Natural killer cell treated with Interleukin-12 subunit alpha and Interleukin-12 subunit beta and Interleukin-15 and Interleukin-18, amount 100 ng/mL, for 72 hours (primary cell): Measurements from ENCODE around the gene TDRD1. TPM values are rescaled to one million over a fixed set of nuclear protein-coding genes. Genes with fewer than 3 reads are reported as not detected.

Experiments
- ATAC-seq, 2 donors: fragments of 150-1000 bp; cut with Tn5 transposase in 1 of 2; sonication (Bioruptor Pico), chemical (Tn5 transposase) in 1 of 2; 2 replicates each; pipeline ENCODE4 v1.10.0; 2021
- DNase-seq: peaks from one replicate; pipeline ENCODE4 v3.0.0; 2022; ENCODE audit warnings: low spot score
- H3K27ac Mint-ChIP-seq, 2 donors: 1 replicate in 1 of 2; 2 replicates in 1 of 2; pipeline ENCODE4 v1.8.0; 2022; ENCODE audit warnings: mixed read lengths in 2 of 2, mild to moderate bottlenecking in 1 of 2, moderate library complexity in 1 of 2
- H3K27me3 Mint-ChIP-seq, 2 donors: 1 replicate in 1 of 2; 2 replicates in 1 of 2; pipeline ENCODE4 v1.8.0; 2022; ENCODE audit warnings: mixed read lengths in 2 of 2
- H3K36me3 Mint-ChIP-seq: one replicate; pipeline ENCODE4 v1.8.0; 2022; ENCODE audit warnings: mixed read lengths
- H3K4me1 Mint-ChIP-seq, 2 donors: 1 replicate in 1 of 2; 2 replicates in 1 of 2; pipeline ENCODE4 v1.8.0; 2022; ENCODE audit warnings: low read depth in 2 of 2, mixed read lengths in 2 of 2, mild to moderate bottlenecking in 1 of 2
- H3K4me3 Mint-ChIP-seq: one replicate; pipeline ENCODE4 v1.8.0; 2022; ENCODE audit warnings: mixed read lengths
- H3K9me3 Mint-ChIP-seq: 2 replicates; pipeline ENCODE4 v1.8.0; 2022; ENCODE audit warnings: mixed read lengths
- total RNA-seq, 2 donors: library from RNA; stranded (reverse); gene quantifications; one replicate each; pipeline ENCODE4 v1.2.3, GENCODE V29; 2022

TDRD1 gene
- total RNA-seq, 2 donors from 2014 or later, result 0.24 TPM; not detected in 1

DNA sequence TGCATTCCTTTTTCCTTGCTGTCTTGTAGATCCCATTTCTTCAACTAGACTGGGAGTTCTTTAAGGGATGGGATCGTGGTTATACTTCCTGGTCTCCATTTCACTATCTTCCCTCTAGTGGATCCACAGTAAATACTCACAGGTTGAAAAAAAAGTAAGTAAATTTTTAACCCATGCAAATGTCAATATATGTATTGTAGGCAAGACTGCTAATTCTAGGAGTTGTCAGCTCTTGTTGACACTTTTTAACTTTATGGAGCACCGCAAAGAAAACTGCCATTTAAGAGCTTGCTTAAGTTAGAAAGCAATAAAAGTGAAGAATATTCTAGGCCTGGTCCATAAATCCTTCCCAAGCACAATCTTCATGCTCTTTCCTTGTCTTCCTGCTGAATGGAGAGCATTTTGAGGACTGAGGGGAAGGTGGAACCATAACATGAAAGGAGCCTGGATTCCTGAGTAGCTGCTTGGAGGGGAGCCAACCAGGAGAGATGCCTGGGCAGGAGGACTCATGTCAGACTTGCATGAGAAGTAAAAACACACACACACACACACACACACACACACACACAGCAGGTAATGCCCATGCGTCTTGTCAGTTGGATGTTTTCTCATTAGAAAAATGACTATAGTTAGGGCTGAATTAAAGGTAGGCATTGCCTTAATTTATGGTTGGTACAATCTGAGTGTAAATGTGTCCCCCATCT lies 92.1 kb downstream of the TDRD1 start:
- Mint-ChIP-seq H3K36me3 (no peaks in the 10 kb centered on the region), H3K9me3 (no peaks in the 10 kb centered on the region), H3K27me3 (peaks cover 16 to 17% of the 10 kb centered on the region in 2 donors), H3K4me3 (no peak overlapping the region), H3K4me1 (no peaks in the 10 kb centered on the region), H3K27ac (no peak overlapping the region)
- no peak for DNase-seq
- ATAC-seq, result no peak

DNA sequence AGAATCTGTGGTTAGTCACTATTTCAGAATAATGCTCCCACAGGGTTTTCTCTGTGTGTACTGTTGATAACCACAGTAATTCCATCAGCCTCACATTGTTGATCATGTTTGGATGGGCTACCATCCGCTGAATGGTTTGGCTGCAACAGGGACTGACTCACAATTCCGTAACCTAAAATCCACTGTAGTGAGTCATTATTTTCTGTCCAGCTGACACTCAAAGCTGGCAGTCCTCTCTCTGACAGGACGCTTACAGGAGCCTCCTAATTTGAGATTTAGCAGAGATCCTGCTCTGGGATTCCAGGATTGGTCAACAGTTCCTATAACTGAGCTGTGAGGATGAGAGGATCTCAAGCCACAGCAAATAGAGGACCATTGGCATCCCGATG lies 92.6 kb downstream of the TDRD1 start:
- no peaks in the 10 kb centered on the region for H3K4me1 Mint-ChIP-seq
- no peak overlapping the region for H3K4me3 Mint-ChIP-seq
- ATAC-seq (no peak), DNase-seq (no peak)
- H3K27ac Mint-ChIP-seq, result no peak overlapping the region
- no peaks in the 10 kb centered on the region for H3K36me3 Mint-ChIP-seq
- H3K9me3 Mint-ChIP-seq, result no peaks in the 10 kb centered on the region
- peaks cover 16 to 17% of the 10 kb centered on the region in 2 donors for H3K27me3 Mint-ChIP-seq

DNA sequence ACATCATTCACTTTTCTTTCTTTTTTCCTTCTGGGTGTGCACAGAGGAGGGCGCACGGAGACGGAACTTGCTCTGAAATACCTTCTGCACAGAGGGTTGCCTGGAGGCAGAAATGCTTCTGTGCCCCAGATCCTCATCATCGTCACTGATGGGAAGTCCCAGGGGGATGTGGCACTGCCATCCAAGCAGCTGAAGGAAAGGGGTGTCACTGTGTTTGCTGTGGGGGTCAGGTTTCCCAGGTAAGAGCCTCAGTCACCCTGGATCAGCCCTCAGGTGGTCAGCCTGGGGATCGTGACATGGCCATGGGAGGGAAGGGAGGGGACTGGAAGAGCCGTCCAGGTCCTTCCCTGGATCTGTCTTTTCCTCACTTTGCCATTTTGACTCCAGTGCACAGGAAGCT lies 93.5 kb downstream of the TDRD1 start:
- ATAC-seq, result no peak
- Mint-ChIP-seq H3K27me3 (peaks cover 16 to 17% of the 10 kb centered on the region in 2 donors), H3K9me3 (no peaks in the 10 kb centered on the region), H3K4me3 (no peak overlapping the region), H3K4me1 (no peaks in the 10 kb centered on the region), H3K27ac (no peak overlapping the region), H3K36me3 (no peaks in the 10 kb centered on the region)
- DNase-seq, result no peak

DNA sequence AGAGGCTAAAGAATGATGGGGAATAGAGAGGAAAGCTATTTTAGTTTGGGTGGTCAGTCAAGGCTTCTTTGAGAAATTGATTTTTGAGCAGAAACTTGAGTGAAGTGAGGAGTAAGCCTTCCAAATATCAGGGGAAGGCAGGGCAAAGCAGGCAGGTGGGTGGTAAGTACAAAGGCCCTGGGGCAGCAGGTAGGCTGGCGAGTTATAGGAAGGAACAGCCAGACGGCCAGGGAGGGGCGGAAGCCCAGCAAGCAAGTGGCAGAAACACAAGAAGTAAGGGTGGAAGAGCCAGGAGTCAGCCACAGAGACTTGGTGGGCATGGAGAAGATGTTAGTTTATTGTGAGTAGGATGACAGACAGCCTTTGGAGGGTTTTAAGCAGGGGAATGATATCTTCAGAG lies 94.8 kb downstream of the TDRD1 start:
- no peak for DNase-seq
- H3K4me3 Mint-ChIP-seq, result no peak overlapping the region
- no peaks in the 10 kb centered on the region for H3K36me3 Mint-ChIP-seq
- ATAC-seq, result no peak
- H3K27ac Mint-ChIP-seq, result no peak overlapping the region
- no peaks in the 10 kb centered on the region for H3K9me3 Mint-ChIP-seq
- H3K4me1 Mint-ChIP-seq, result no peaks in the 10 kb centered on the region
- H3K27me3 Mint-ChIP-seq, result peaks cover 16 to 19% of the 10 kb centered on the region in 2 donors

DNA sequence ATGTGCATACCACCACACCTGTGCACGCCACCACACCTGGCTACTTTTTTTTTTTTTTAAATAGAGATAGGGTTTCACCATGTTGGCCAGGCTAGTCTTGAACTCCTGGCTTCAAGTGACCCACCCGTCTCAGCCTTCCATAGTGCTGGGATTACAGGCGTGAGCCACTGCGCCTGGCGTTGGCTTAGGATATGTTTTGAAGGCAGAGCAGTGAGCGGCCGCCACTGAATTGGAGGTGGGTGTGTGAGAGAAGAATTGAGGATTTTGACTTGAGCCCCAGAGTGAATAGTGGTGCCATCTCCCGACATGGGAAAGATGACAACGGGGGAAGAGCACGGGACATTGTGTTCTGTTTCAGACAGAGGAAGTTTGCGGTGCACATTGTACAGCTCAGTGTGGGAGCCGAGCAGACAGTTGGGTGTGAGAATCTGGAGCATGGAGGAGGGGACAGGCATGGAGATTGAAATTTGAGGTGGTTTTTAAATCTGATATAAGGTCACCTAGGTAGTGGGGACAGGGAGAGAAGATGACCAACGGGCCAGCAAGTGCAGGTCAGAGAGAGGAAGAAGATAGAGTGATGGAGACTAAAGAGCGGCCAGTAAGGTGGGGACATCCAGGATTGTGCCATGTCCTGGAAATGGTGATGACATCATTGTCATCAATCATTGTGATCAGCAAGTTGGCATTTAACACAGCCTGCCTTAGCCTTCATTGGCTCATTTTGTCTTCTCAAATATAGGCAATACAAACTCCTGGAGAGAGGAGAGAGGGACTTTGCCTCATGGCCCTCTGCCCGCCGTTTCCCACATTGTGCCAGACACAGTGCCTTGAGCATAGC lies 95.7 kb downstream of the TDRD1 start:
- ATAC-seq, result no peak
- no peak for DNase-seq
- no peaks in the 10 kb centered on the region for H3K4me1 Mint-ChIP-seq
- peaks cover 16 to 19% of the 10 kb centered on the region in 2 donors for H3K27me3 Mint-ChIP-seq
- no peak overlapping the region for H3K4me3 Mint-ChIP-seq
- H3K9me3 Mint-ChIP-seq, result no peaks in the 10 kb centered on the region
- H3K36me3 Mint-ChIP-seq, result no peaks in the 10 kb centered on the region
- H3K27ac Mint-ChIP-seq, result no peak overlapping the region

DNA sequence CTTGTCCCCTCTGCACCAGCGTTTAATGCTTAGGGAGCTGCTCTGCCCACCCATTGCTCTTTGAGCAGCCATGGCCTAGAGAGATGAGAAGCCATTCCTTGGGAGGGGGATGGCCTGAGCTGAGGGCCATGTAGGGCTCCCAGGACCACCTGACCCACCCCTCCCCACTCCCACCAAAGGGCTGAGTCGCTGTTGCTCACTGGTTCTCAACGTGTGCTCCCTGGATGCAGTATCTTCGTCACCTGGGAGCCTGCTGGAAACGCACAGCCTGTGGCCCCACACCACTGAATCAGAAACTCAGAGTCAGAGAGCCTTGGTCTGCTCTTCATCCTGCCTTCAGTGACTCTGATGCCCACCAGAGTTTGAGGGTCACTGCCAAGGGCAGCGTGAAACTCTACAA lies 96.9 kb downstream of the TDRD1 start:
- no peaks in the 10 kb centered on the region for H3K4me1 Mint-ChIP-seq
- no peak for DNase-seq
- H3K4me3 Mint-ChIP-seq, result no peak overlapping the region
- H3K27me3 Mint-ChIP-seq, result peaks cover 16% of the 10 kb centered on the region in 2 donors
- ATAC-seq, result no peak
- no peaks in the 10 kb centered on the region for H3K36me3 Mint-ChIP-seq
- H3K27ac Mint-ChIP-seq, result no peak overlapping the region
- H3K9me3 Mint-ChIP-seq, result no peaks in the 10 kb centered on the region

DNA sequence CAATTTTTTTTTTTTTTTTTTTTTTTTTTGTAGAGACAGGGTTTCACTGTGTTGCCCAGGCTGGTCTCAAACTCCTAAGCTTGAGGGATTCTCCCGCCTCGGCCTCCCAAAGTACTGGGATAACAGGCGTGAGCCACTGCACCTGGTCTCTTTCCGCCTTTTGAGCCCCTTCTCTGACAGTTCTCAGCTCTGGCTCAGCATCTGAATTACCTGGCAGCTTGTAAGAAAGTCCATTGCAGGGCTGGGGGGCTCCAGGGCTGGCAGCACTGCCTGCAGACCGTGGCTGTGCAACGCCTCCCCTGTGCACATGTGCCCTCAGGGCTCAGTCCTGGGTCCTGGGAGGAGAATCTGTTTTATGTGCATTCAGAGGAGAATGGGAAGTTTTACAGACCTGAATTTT lies 97.5 kb downstream of the TDRD1 start:
- no peak overlapping the region for H3K27ac Mint-ChIP-seq
- peaks cover 13 to 16% of the 10 kb centered on the region in 2 donors for H3K27me3 Mint-ChIP-seq
- no peaks in the 10 kb centered on the region for H3K9me3 Mint-ChIP-seq
- H3K4me3 Mint-ChIP-seq, result no peak overlapping the region
- no peaks in the 10 kb centered on the region for H3K4me1 Mint-ChIP-seq
- no peak for DNase-seq
- H3K36me3 Mint-ChIP-seq, result no peaks in the 10 kb centered on the region
- no peak for ATAC-seq

DNA sequence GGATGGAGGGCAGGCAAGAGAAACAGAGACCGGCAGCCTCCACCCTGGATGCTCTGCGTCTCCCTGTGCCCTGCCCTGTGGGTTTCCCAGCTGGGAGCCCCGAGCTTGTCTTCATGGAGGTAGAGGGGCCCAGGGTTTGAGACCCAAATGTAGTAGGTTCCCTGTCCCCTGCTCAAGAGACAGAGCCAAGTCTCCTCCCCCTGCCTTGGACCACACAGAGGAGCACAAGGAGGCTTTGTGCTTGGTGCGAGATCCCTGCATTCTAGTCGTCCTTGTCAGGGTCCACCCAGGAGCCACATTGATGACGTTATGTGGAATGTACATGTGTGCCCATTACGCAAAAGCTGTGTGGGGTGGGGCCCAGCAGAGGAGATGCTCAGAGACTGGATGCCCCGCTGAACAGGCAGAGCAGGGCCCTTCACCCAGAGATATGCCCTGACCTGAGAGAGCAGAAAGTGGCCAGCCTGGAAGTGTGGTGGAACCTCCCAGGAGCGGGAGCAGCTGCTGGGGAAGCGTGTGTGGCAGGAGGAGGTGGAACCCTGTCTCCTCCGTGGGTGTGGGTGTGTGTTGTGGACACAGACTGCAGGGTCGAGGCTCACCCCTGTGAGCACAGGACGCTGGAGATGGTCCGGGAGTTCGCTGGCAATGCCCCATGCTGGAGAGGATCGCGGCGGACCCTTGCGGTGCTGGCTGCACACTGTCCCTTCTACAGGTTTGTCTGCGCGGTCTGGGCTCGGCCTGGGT lies 99.2 kb downstream of the TDRD1 start:
- DNase-seq (no peak), ATAC-seq (peak in 1 of 2 donors; percentile 32)
- peaks cover 8 to 16% of the 10 kb centered on the region in 2 donors for H3K27me3 Mint-ChIP-seq
- H3K4me3 Mint-ChIP-seq, result no peak overlapping the region
- no peak overlapping the region for H3K27ac Mint-ChIP-seq
- H3K4me1 Mint-ChIP-seq, result no peaks in the 10 kb centered on the region
- H3K9me3 Mint-ChIP-seq, result no peaks in the 10 kb centered on the region
- no peaks in the 10 kb centered on the region for H3K36me3 Mint-ChIP-seq

DNA sequence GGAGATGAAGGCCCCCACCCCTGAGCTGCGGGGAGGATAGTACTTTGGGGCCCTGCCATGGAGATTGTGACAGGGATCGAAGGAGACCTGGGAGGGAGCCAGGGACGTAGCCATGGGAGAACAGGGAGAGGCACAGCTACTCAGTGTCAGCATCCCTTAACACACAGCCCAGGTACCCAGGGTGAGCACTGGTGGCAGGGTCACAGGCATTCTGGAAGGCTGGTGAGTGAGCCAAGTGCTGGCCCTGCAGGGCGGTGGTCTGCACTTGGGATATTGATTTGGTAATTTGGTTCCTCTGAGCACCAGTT lies 99.7 kb downstream of the TDRD1 start:
- H3K9me3 Mint-ChIP-seq, result no peaks in the 10 kb centered on the region
- ATAC-seq, result no peak
- no peaks in the 10 kb centered on the region for H3K4me1 Mint-ChIP-seq
- H3K4me3 Mint-ChIP-seq, result no peak overlapping the region
- peaks cover 6 to 12% of the 10 kb centered on the region in 2 donors for H3K27me3 Mint-ChIP-seq
- no peak for DNase-seq
- H3K27ac Mint-ChIP-seq, result no peak overlapping the region
- no peaks in the 10 kb centered on the region for H3K36me3 Mint-ChIP-seq

DNA sequence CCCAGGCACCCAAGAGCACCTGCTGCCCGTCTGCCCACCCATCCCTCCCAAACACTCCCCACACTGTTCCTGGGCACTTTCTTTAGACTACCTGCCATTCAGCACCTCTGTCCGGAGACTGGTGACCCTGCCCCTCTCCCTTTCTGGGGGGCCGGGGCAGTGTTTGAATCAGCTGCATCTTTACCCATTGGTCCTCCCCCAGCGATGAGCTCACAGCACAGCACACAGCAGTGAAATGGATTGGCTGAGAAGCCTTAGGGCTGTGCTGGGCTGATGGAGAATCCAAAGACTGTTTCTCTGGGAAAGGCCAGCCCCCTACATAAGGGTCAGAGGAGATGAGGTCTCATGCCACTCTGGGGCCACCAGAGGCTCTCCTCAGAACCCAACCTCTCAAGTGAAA lies 100.1 kb downstream of the TDRD1 start:
- peak in 1 of 2 donors; percentile 17 for ATAC-seq
- H3K27ac Mint-ChIP-seq, result no peak overlapping the region
- no peaks in the 10 kb centered on the region for H3K9me3 Mint-ChIP-seq

DNA sequence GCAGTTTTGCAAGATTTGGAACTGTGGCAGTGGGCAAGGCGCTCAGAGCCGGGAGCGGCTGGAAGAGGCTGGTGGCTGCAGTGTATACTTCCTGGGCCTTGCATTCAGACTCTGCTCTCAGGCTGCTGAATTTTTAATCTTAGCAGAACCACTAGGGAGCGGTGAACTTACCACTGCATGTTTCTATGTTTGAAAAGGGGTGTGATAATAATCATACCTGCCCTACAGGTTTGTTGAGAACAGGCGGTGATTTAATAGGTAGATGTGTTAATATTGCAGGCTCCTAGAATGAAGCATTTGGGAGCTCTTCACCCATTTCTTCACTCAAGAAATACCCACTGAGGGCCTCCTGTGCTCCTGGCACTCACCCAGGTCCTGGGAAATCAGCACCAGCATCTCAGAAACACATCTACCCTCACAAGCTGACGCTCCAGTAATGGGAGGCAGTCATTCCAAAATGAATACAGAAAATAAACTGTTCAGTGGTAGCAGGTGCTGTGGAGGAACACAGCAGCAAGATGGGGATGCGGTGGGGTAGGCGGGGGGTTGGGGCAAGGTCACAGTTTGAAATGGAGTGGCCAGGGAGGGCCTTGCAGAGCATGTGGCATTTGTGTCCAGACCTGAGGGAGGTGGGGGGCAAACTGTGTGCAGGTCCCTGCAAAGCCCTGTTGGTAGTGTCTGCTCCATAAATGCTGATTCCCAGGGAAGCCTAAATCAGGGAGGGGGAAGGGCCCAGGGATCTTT lies 100.9 kb downstream of the TDRD1 start:
- H3K4me3 Mint-ChIP-seq, result no peak overlapping the region
- DNase-seq, result no peak
- ATAC-seq, result no peak
- H3K9me3 Mint-ChIP-seq, result no peaks in the 10 kb centered on the region
- peaks cover 1 to 2% of the 10 kb centered on the region in 2 donors for H3K27me3 Mint-ChIP-seq
- no peaks in the 10 kb centered on the region for H3K4me1 Mint-ChIP-seq
- H3K36me3 Mint-ChIP-seq, result no peaks in the 10 kb centered on the region
- H3K27ac Mint-ChIP-seq, result no peak overlapping the region

More for the DNA sequence above, 100.1 kb downstream of the TDRD1 start:
- peaks cover 2 to 9% of the 10 kb centered on the region in 2 donors for H3K27me3 Mint-ChIP-seq
- DNase-seq, result no peak
- no peak overlapping the region for H3K4me3 Mint-ChIP-seq
- H3K4me1 Mint-ChIP-seq, result no peaks in the 10 kb centered on the region
- no peaks in the 10 kb centered on the region for H3K36me3 Mint-ChIP-seq

DNA sequence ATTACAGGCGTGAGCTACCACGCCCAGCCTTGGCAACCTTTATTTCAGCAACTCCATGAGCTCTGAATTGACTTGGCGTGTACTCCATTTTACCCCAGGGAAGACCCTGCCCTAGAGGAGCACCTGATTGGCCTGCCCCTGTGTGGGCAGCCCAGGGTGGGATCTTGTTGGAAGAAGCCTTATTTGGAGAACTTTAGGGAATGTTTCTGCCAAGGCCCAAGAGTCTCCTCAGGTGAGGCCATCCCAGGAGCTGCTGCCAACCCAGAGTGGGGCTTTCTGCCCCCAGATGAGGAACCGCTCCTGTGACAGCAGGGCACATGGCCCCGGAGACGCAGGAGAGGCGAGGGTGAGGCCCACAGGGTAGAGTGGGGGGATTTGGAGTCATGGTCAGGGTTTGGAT lies 101.9 kb downstream of the TDRD1 start:
- H3K27me3 Mint-ChIP-seq, result peaks cover 0 to 2% of the 10 kb centered on the region in 2 donors
- no peak overlapping the region for H3K4me3 Mint-ChIP-seq
- ATAC-seq (no peak), DNase-seq (no peak)
- H3K27ac Mint-ChIP-seq, result no peak overlapping the region
- no peaks in the 10 kb centered on the region for H3K36me3 Mint-ChIP-seq
- no peaks in the 10 kb centered on the region for H3K4me1 Mint-ChIP-seq
- no peaks in the 10 kb centered on the region for H3K9me3 Mint-ChIP-seq

DNA sequence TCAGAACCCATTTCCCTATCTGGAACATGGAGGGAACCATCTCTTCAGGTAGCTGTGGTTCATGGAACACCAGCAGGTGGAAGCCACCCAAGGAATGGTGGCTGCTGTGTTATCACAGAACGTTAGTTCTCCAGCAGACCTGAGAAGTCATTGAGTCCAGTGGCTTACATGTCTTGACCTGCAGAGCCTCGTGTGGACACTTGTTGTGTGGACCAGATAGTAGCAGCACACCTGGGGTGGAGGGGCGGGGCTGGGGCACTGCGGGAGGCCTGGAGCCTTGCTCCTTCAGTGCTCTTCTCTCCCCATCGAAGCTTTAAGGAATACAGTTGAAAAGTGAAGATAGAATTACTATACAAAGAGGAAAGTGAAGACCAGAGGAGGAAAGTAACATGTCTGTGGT lies 102.3 kb downstream of the TDRD1 start:
- no peaks in the 10 kb centered on the region for H3K4me1 Mint-ChIP-seq
- H3K4me3 Mint-ChIP-seq, result no peak overlapping the region
- no peaks in the 10 kb centered on the region for H3K9me3 Mint-ChIP-seq
- DNase-seq (no peak), ATAC-seq (no peak)
- H3K36me3 Mint-ChIP-seq, result no peaks in the 10 kb centered on the region
- peaks cover 0 to 2% of the 10 kb centered on the region in 2 donors for H3K27me3 Mint-ChIP-seq
- H3K27ac Mint-ChIP-seq, result no peak overlapping the region
